IMR-90 (cell line): ENCODE results near the gene ZNF561.

Source experiments
- BHLHE40 ChIP-seq: fragments of 150-350 bp; IDR thresholded peaks from 2 replicates; pipeline ENCODE4 v1.6.1; 2016; ENCODE audit warnings: mild to moderate bottlenecking, low read depth, low read length
- CTCF ChIP-seq: conservative IDR thresholded peaks from 2 replicates; pipeline ENCODE4 v1.5.1; 2012; ENCODE audit warnings: mild to moderate bottlenecking, low read depth, low read length, improper control_type of control experiment
- FOS ChIP-seq: fragments of 150-350 bp; IDR thresholded peaks from 2 replicates; pipeline ENCODE4 v1.6.1; 2016; ENCODE audit warnings: low read depth, low read length
- POLR2A ChIP-seq: IDR thresholded peaks from 2 replicates; pipeline ENCODE4 v1.6.1; 2012; ENCODE audit warnings: mild to moderate bottlenecking, low read depth, low read length

GRCh38 chr19:9650345-9650744 lies 29.3 kb upstream of the ZNF561 start:
- TF ChIP-seq CTCF (no peak), FOS (no peak), POLR2A (no peak), BHLHE40 (no peak)
